MM.1S (cell line): ENCODE measurements around the gene HNRNPH1.

Experiments used
- DNase-seq: peaks from one replicate; pipeline ENCODE4 v3.0.0-alpha.2; 2015
- H2AFZ ChIP-seq: fragments of 300-600 bp; sonication (generic); 2 replicates; pipeline ENCODE4 v1.6.0; 2016; ENCODE audit warnings: antibody characterized with exemption, low read length
- H3F3A ChIP-seq: fragments of 300-600 bp; sonication (generic); 2 replicates; pipeline ENCODE4 v1.6.1; 2016; ENCODE audit warnings: mild to moderate bottlenecking, antibody characterized with exemption, low read length, moderate library complexity, mixed read lengths; ENCODE audit not compliant: insufficient read depth
- H3K27ac ChIP-seq: fragments of 300-600 bp; sonication (generic); 2 replicates; pipeline ENCODE4 v1.5.1; 2016; ENCODE audit warnings: mild to moderate bottlenecking, low read length
- H3K27me3 ChIP-seq: fragments of 300-600 bp; sonication (generic); replicated peaks from 2 replicates; pipeline ENCODE4 v1.6.0; 2016; ENCODE audit warnings: low read length; ENCODE audit not compliant: insufficient read depth
- H3K36me3 ChIP-seq: fragments of 300-600 bp; sonication (generic); replicated peaks from 2 replicates; pipeline ENCODE4 v1.6.1; 2016; ENCODE audit warnings: mild to moderate bottlenecking, low read length, mixed read lengths; ENCODE audit not compliant: insufficient read depth
- H3K4me1 ChIP-seq: fragments of 300-600 bp; sonication (generic); 2 replicates; pipeline ENCODE4 v1.6.1; 2016; ENCODE audit warnings: low read length, mixed read lengths
- H3K4me2 ChIP-seq: fragments of 300-600 bp; sonication (generic); 2 replicates; pipeline ENCODE4 v1.6.0; 2016; ENCODE audit warnings: low read depth, low read length
- H3K4me3 ChIP-seq: fragments of 300-600 bp; sonication (generic); 2 replicates; pipeline ENCODE4 v1.5.1; 2016; ENCODE audit warnings: low read length, mixed read lengths
- H3K79me2 ChIP-seq: fragments of 300-600 bp; sonication (generic); 2 replicates; pipeline ENCODE4 v1.6.1; 2016; ENCODE audit warnings: mixed run types, low read length, mixed read lengths
- H3K9ac ChIP-seq: fragments of 300-600 bp; sonication (generic); 2 replicates; pipeline ENCODE4 v1.6.1; 2016; ENCODE audit warnings: low read length, mixed read lengths
- H3K9me2 ChIP-seq: fragments of 300-600 bp; sonication (generic); replicated peaks from 2 replicates; pipeline ENCODE4 v1.6.1; 2016; ENCODE audit warnings: mild to moderate bottlenecking, low read length, mixed read lengths; ENCODE audit not compliant: insufficient read depth
- H3K9me3 ChIP-seq: fragments of 300-600 bp; sonication (generic); replicated peaks from 2 replicates; pipeline ENCODE4 v1.6.1; 2016; ENCODE audit warnings: mild to moderate bottlenecking, low read length, mixed read lengths; ENCODE audit not compliant: insufficient read depth
- H4K20me1 ChIP-seq: fragments of 300-600 bp; sonication (generic); 2 replicates; pipeline ENCODE4 v1.6.1; 2016; ENCODE audit warnings: mild to moderate bottlenecking, low read length, moderate library complexity, mixed read lengths; ENCODE audit not compliant: insufficient read depth
- EZH2 ChIP-seq: fragments of 300-600 bp; sonication (generic); optimal IDR thresholded peaks from 2 replicates; pipeline ENCODE3; 2017; ENCODE audit warnings: low read depth, mild to moderate bottlenecking, antibody characterized with exemption, low read length, mixed read lengths
- EZH2phosphoT487 ChIP-seq: fragments of 300-600 bp; sonication (generic); IDR thresholded peaks from 2 replicates; pipeline ENCODE4 v1.6.1; 2018; ENCODE audit warnings: antibody characterized with exemption, low read length
- TF ChIP-seq, protein P1 (sequence below): fragments of 300-600 bp; sonication (generic); IDR thresholded peaks from 2 replicates; pipeline ENCODE4 v1.5.1; 2016; ENCODE audit warnings: antibody characterized with exemption, low read length, mixed read lengths

HNRNPH1 gene

GRCh38 chr5:179601871-179602625 lies 21.4 kb downstream of the HNRNPH1 start:
- Histone ChIP-seq H4K20me1 (no peaks in the 10 kb centered on the region), H3K27me3 (no peaks in the 10 kb centered on the region), H3K9me2 (no peaks in the 10 kb centered on the region), H3K9me3 (no peaks in the 10 kb centered on the region), H3K36me3 (no peaks in the 10 kb centered on the region), H2AFZ (no peak overlapping the region), H3K4me2 (no peak overlapping the region), H3K79me2 (no peaks in the 10 kb centered on the region), H3K4me3 (no peak overlapping the region), H3K27ac (no peak overlapping the region), H3K9ac (no peak overlapping the region), H3K4me1 (no peaks in the 10 kb centered on the region), H3F3A (no peaks in the 10 kb centered on the region)
- no peak for DNase-seq
- TF ChIP-seq EZH2phosphoT487: no peak
- TF ChIP-seq, protein P1, sequence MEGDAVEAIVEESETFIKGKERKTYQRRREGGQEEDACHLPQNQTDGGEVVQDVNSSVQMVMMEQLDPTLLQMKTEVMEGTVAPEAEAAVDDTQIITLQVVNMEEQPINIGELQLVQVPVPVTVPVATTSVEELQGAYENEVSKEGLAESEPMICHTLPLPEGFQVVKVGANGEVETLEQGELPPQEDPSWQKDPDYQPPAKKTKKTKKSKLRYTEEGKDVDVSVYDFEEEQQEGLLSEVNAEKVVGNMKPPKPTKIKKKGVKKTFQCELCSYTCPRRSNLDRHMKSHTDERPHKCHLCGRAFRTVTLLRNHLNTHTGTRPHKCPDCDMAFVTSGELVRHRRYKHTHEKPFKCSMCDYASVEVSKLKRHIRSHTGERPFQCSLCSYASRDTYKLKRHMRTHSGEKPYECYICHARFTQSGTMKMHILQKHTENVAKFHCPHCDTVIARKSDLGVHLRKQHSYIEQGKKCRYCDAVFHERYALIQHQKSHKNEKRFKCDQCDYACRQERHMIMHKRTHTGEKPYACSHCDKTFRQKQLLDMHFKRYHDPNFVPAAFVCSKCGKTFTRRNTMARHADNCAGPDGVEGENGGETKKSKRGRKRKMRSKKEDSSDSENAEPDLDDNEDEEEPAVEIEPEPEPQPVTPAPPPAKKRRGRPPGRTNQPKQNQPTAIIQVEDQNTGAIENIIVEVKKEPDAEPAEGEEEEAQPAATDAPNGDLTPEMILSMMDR: no peak
- TF ChIP-seq EZH2: no peak

DNA sequence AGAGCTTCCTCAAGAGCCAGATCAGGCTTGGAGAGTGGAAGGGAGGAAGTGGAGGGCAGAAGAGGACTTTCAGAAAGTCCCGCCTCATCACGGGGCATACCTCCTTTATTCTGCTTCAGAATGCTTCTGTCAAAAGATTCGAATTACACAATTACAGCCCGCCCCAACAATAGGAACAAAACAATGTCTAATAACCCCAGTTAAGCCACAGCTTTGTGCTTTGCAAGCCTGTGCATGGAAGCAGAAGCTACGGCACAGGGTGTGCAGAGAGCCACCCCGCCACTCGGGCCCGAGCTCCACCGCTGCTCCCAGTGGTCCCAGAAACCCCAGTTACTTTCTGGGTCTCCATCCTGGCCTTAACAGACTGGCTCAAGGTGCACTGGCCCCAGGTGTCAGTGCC lies 23.5 kb downstream of the HNRNPH1 start:
- H3K9me2 ChIP-seq: no peaks in the 10 kb centered on the region
- H3K27ac ChIP-seq: no peak overlapping the region
- DNase-seq: no peak
- no peak overlapping the region for H3K4me2 ChIP-seq
- TF ChIP-seq, protein P1: no peak
- TF ChIP-seq EZH2 (no peak), EZH2phosphoT487 (no peak)
- H3K4me3 ChIP-seq: no peak overlapping the region
- no peak overlapping the region for H3K9ac ChIP-seq
- no peaks in the 10 kb centered on the region for H3K36me3 ChIP-seq
- no peaks in the 10 kb centered on the region for H3K27me3 ChIP-seq
- H3K9me3 ChIP-seq: no peaks in the 10 kb centered on the region
- H4K20me1 ChIP-seq: no peaks in the 10 kb centered on the region
- H2AFZ ChIP-seq: no peak overlapping the region
- H3F3A ChIP-seq: no peaks in the 10 kb centered on the region
- no peaks in the 10 kb centered on the region for H3K79me2 ChIP-seq
- no peaks in the 10 kb centered on the region for H3K4me1 ChIP-seq

DNA sequence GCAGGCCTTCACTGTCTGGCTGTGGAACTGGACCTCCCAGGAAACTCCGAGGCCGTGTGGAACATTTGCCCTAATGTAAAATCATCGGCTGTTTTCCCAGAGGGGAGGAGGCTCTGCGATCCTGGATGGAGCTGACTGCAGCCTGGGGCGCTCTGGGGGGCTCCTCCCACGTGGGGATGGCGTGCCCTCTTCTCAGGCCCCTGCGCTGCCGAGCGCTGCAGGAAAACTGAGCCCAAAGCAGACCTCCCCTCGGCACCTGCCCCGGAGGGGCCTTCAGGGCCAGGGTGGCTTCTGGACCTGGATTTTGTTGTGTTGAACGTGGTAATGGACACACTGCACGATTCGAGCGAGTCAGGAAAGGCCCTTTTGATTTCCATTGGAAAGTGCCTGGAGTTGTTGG lies 23.9 kb downstream of the HNRNPH1 start:
- TF ChIP-seq, protein P1: no peak
- TF ChIP-seq EZH2: no peak
- no peak for TF ChIP-seq EZH2phosphoT487
- no peaks in the 10 kb centered on the region for H3K27me3 ChIP-seq
- H4K20me1 ChIP-seq: no peaks in the 10 kb centered on the region
- DNase-seq: no peak
- H3K36me3 ChIP-seq: 0 out of 2 replicates have a peak, but pooled peaks cover 3% of the 10 kb centered on the region
- no peaks in the 10 kb centered on the region for H3K9me2 ChIP-seq
- no peak overlapping the region for H2AFZ ChIP-seq
- no peaks in the 10 kb centered on the region for H3K9me3 ChIP-seq
- no peaks in the 10 kb centered on the region for H3K79me2 ChIP-seq
- no peaks in the 10 kb centered on the region for H3F3A ChIP-seq
- H3K4me2 ChIP-seq: no peak overlapping the region
- H3K9ac ChIP-seq: no peak overlapping the region
- no peaks in the 10 kb centered on the region for H3K4me1 ChIP-seq
- no peak overlapping the region for H3K27ac ChIP-seq
- H3K4me3 ChIP-seq: no peak overlapping the region
